GM12878 (cell line): ENCODE results near the gene TAF13. TPM values are rescaled to one million over a fixed set of nuclear protein-coding genes. Genes with fewer than 3 reads are reported as not detected.

Source experiments
- BACH1 ChIP-seq: fragments of 450-650 bp; IDR thresholded peaks from 2 replicates; pipeline ENCODE4 v1.6.1; 2017; ENCODE audit warnings: mild to moderate bottlenecking, borderline replicate concordance
- CREB1 ChIP-seq: IDR thresholded peaks from 2 replicates; pipeline ENCODE4 v1.6.1; 2012; ENCODE audit warnings: low read depth, mild to moderate bottlenecking, inconsistent platforms
- ESRRA ChIP-seq: IDR thresholded peaks from 2 replicates; pipeline ENCODE4 v1.6.1; 2012; ENCODE audit warnings: mild to moderate bottlenecking, low read length, improper control_type of control experiment
- FOXM1 ChIP-seq: IDR thresholded peaks from 2 replicates; pipeline ENCODE4 v1.6.1; 2012; ENCODE audit warnings: low read depth, mild to moderate bottlenecking, inconsistent platforms, low read length, moderate library complexity
- GATAD2B ChIP-seq: fragments of 450-650 bp; conservative IDR thresholded peaks from 2 replicates; pipeline ENCODE4 v1.6.1; 2017; ENCODE audit warnings: low read depth, mild to moderate bottlenecking, moderate library complexity
- HDAC2 ChIP-seq: fragments of 200-600 bp; sonication (generic); IDR thresholded peaks from 2 replicates; pipeline ENCODE4 v1.6.1; 2017
- IKZF1 ChIP-seq: fragments of 450-650 bp; conservative IDR thresholded peaks from 2 replicates; pipeline ENCODE4 v1.6.1; 2017; ENCODE audit warnings: antibody characterized with exemption, mild to moderate bottlenecking
- MEF2A ChIP-seq: IDR thresholded peaks from 2 replicates; pipeline ENCODE4 v1.6.1; 2011; ENCODE audit warnings: low read depth, mild to moderate bottlenecking, low read length, moderate library complexity; ENCODE audit not compliant: insufficient read depth
- NBN ChIP-seq: fragments of 450-650 bp; IDR thresholded peaks from 2 replicates; pipeline ENCODE4 v1.6.1; 2016
- NR2C1 ChIP-seq: fragments of 450-650 bp; IDR thresholded peaks from 2 replicates; pipeline ENCODE4 v1.6.1; 2017; ENCODE audit warnings: antibody characterized with exemption, mild to moderate bottlenecking, moderate library complexity
- NR2C2 ChIP-seq: IDR thresholded peaks from 2 replicates; pipeline ENCODE4 v1.6.1; 2011; ENCODE audit warnings: borderline replicate concordance, low read depth; ENCODE audit not compliant: control insufficient read depth, insufficient read length
- PAX5 ChIP-seq: IDR thresholded peaks from 2 replicates; pipeline ENCODE4 v1.6.1; 2011; ENCODE audit warnings: low read depth, low read length, borderline replicate concordance
- PKNOX1 ChIP-seq: fragments of 450-650 bp; IDR thresholded peaks from 2 replicates; pipeline ENCODE4 v1.6.1; 2016; ENCODE audit warnings: mild to moderate bottlenecking
- POU2F2 ChIP-seq: IDR thresholded peaks from 3 replicates; pipeline ENCODE4 v1.6.1; 2011; ENCODE audit warnings: low read depth, mild to moderate bottlenecking, low read length, borderline replicate concordance
- RAD21 ChIP-seq: IDR thresholded peaks from 2 replicates; pipeline ENCODE4 v1.6.1; 2011; ENCODE audit warnings: mild to moderate bottlenecking, low read depth, low read length, moderate library complexity; ENCODE audit not compliant: insufficient read depth
- RAD51 ChIP-seq: fragments of 450-650 bp; IDR thresholded peaks from 2 replicates; pipeline ENCODE4 v1.6.1; 2016; ENCODE audit warnings: moderate library complexity, mild to moderate bottlenecking, inconsistent platforms
- RBBP5 ChIP-seq: fragments of 200-600 bp; sonication (generic); conservative IDR thresholded peaks from 2 replicates; pipeline ENCODE4 v1.6.1; 2016
- RELA ChIP-seq: fragments of 450-650 bp; IDR thresholded peaks from 2 replicates; pipeline ENCODE4 v1.8.0; 2014; ENCODE audit warnings: borderline replicate concordance; ENCODE audit not compliant: partially characterized antibody
- SIX5 ChIP-seq: IDR thresholded peaks from 2 replicates; pipeline ENCODE4 v1.6.1; 2011; ENCODE audit warnings: mild to moderate bottlenecking, low read depth, low read length, moderate library complexity; ENCODE audit not compliant: severe bottlenecking
- SMARCA5 ChIP-seq: fragments of 450-650 bp; IDR thresholded peaks from 2 replicates; pipeline ENCODE4 v1.6.1; 2017; ENCODE audit warnings: mild to moderate bottlenecking
- SMC3 ChIP-seq: IDR thresholded peaks from 2 replicates; pipeline ENCODE4 v1.6.1; 2011; ENCODE audit warnings: low read length, improper control_type of control experiment, borderline replicate concordance
- SREBF2 ChIP-seq: IDR thresholded peaks from 2 replicates; pipeline ENCODE4 v1.6.1; 2012; ENCODE audit warnings: mild to moderate bottlenecking, low read length
- SRF ChIP-seq, 2 experiments: IDR thresholded peaks; 2 replicates each; pipeline ENCODE4 v1.6.1; 2011; ENCODE audit warnings: low read depth in 2 of 2, low read length in 2 of 2, mild to moderate bottlenecking in 1 of 2, moderate library complexity in 1 of 2
- ZNF217 ChIP-seq: fragments of 450-650 bp; IDR thresholded peaks from 2 replicates; pipeline ENCODE4 v1.6.1; 2017; ENCODE audit warnings: antibody characterized with exemption, mild to moderate bottlenecking
- polyA plus RNA-seq, 11 experiments: library from polyadenylated mRNA; depleted of rRNA in 4 of 11; unstranded in 6 of 11; stranded (reverse) in 5 of 11; fragments of >200 nt; fragmentation: Nextera tagmentation in 4 of 11; fragmentation: Illumina TruSeq in 1 of 11; extraction: Ambion mirVana in 4 of 11; extraction: Trizol in 1 of 11; gene quantifications; 1 replicate in 1 of 11; 2 replicates in 10 of 11; pipeline versions ENCODE4 v1.2.1 to v1.2.3, GENCODE V29; 2011 to 2016; ENCODE audit warnings: inconsistent platforms in 2 of 11, missing spikeins in 2 of 11, low read depth in 1 of 11
- total RNA-seq, 4 experiments: library from RNA; depleted of rRNA in 3 of 4; stranded (reverse); fragments of >200 nt in 3 of 4; fragmentation: Illumina TruSeq in 1 of 4; extraction: Trizol in 1 of 4; gene quantifications; 2 replicates each; pipeline versions ENCODE4 v1.2.1 to v1.2.3, GENCODE V29; 2013 to 2021
- TF ChIP-seq, protein P1 (sequence below): IDR thresholded peaks from 2 replicates; pipeline ENCODE4 v1.6.1; 2011; ENCODE audit warnings: low read depth, mild to moderate bottlenecking, low read length, moderate library complexity, borderline replicate concordance; ENCODE audit errors: extremely low read depth
- TF ChIP-seq, protein P2 (sequence below): IDR thresholded peaks from 2 replicates; pipeline ENCODE4 v1.6.1; 2012; ENCODE audit warnings: improper control_type of control experiment, low read depth, low read length; ENCODE audit not compliant: insufficient replicate concordance

Gene TAF13
- total and polyA plus RNA-seq, 10 of the 15 experiments (the other 5 are each of a cell fraction or from before 2014, with no cell fraction given): 8.1 to 30.6 (median 18.0) TPM

DNA sequence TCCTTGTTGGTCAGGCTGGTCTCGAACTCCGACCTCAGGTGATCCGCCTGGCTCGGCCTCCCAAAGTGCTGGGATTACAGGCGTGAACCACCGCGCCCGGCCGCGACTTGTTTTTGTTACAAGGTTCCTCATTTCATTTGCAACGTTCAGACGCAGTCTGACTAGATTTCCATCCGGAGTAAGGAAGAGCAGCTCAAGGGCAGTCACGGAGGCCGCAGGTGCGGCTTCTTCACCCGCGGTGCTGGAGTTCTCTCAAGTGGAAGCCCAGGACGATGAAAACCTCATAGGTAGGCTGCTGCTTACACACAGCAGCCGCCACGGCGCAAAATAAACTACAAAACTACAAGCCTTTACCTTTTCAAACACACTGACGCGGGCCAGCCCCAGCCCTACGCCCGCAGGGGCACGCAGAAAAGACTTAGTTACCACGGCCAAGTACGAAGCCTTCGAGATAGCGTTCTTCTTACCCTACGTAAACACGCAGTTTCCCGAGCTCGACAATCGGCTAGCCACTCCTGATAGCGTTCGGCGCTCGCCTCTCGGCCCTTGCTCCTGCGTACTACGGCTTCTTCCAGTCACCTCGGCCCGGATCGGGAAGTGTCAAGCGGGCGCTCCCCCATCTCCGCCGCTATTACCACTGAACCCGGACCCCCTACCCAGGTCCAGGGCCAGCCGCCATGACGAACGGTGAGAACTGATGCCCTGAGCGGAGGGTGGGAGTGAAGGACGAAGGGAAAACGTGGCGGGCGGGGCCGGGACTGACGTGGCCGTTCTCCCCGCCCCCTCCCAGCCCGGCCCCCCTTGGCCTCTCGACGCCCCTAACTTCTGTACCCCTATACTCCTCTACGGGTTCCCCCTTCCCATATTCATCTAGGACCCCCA is 14.6 kb upstream of the TAF13 start, which contains the start of gene TMEM167B (continued):
- TF ChIP-seq SMC3: no peak
- TF ChIP-seq RBBP5: peak; percentile 84
- TF ChIP-seq SMARCA5: peak; percentile 70; the same call in 1 of the 2 replicates
- TF ChIP-seq ESRRA: peak; percentile 27; the same call in 1 of the 2 replicates
- peak; percentile 86 for TF ChIP-seq RELA
- TF ChIP-seq MEF2A: 0 out of 2 replicates have a peak, but pooled peaks have one; percentile 34
- peak; percentile 52; the same call in 1 of the 2 replicates for TF ChIP-seq NR2C1
- TF ChIP-seq, protein P1, sequence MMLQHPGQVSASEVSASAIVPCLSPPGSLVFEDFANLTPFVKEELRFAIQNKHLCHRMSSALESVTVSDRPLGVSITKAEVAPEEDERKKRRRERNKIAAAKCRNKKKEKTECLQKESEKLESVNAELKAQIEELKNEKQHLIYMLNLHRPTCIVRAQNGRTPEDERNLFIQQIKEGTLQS: no peak
- TF ChIP-seq, protein P2, sequence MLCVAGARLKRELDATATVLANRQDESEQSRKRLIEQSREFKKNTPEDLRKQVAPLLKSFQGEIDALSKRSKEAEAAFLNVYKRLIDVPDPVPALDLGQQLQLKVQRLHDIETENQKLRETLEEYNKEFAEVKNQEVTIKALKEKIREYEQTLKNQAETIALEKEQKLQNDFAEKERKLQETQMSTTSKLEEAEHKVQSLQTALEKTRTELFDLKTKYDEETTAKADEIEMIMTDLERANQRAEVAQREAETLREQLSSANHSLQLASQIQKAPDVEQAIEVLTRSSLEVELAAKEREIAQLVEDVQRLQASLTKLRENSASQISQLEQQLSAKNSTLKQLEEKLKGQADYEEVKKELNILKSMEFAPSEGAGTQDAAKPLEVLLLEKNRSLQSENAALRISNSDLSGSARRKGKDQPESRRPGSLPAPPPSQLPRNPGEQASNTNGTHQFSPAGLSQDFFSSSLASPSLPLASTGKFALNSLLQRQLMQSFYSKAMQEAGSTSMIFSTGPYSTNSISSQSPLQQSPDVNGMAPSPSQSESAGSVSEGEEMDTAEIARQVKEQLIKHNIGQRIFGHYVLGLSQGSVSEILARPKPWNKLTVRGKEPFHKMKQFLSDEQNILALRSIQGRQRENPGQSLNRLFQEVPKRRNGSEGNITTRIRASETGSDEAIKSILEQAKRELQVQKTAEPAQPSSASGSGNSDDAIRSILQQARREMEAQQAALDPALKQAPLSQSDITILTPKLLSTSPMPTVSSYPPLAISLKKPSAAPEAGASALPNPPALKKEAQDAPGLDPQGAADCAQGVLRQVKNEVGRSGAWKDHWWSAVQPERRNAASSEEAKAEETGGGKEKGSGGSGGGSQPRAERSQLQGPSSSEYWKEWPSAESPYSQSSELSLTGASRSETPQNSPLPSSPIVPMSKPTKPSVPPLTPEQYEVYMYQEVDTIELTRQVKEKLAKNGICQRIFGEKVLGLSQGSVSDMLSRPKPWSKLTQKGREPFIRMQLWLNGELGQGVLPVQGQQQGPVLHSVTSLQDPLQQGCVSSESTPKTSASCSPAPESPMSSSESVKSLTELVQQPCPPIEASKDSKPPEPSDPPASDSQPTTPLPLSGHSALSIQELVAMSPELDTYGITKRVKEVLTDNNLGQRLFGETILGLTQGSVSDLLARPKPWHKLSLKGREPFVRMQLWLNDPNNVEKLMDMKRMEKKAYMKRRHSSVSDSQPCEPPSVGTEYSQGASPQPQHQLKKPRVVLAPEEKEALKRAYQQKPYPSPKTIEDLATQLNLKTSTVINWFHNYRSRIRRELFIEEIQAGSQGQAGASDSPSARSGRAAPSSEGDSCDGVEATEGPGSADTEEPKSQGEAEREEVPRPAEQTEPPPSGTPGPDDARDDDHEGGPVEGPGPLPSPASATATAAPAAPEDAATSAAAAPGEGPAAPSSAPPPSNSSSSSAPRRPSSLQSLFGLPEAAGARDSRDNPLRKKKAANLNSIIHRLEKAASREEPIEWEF: peak; percentile 99
- peak; percentile 95 for TF ChIP-seq CREB1
- TF ChIP-seq HDAC2: no peak
- TF ChIP-seq NBN: peak; percentile 96
- TF ChIP-seq RAD51: peak; percentile 90
- no peak for TF ChIP-seq FOXM1
- peak; percentile 65 for TF ChIP-seq GATAD2B
- peak; percentile 50 for TF ChIP-seq SIX5
- TF ChIP-seq ZNF217: no peak
- no peak for TF ChIP-seq RAD21
- peak; percentile 62; the same call in 1 of the 2 replicates for TF ChIP-seq BACH1
- peak; percentile 52 for TF ChIP-seq PKNOX1
- peak; percentile 95 for TF ChIP-seq IKZF1
- peak; percentile 100 for TF ChIP-seq NR2C2
- TF ChIP-seq POU2F2: peak; percentile 73; the same call in 2 of the 3 replicates
- peak; percentile 67; the same call in 1 of the 2 replicates for TF ChIP-seq PAX5
- no peak for TF ChIP-seq SREBF2
- TF ChIP-seq SRF (IDR thresholded peaks at IDR 0.05; ENCODE audit: low read depth in 2 of 2, low read length in 2 of 2): peak; percentile 98 to 100
